Stimulated activated CD4-positive, alpha-beta T cell treated with anti-CD3 and anti-CD28 coated beads, TNF-alpha, amount 100 ng/mL, for 24 hours (primary cell): ENCODE measurements around the gene KLHL21.
"Not testable (repeated sequence)": the region's sequence is repeated elsewhere in the genome, so short reads cannot be mapped to it uniquely, and the experiment has no call there.

ENCODE experiments used
- DNase-seq, 3 experiments: peaks; one replicate each; pipeline ENCODE4 v3.0.0-alpha.2; 2020; ENCODE audit warnings: low read depth in 3 of 3

The KLHL21 gene

DNA sequence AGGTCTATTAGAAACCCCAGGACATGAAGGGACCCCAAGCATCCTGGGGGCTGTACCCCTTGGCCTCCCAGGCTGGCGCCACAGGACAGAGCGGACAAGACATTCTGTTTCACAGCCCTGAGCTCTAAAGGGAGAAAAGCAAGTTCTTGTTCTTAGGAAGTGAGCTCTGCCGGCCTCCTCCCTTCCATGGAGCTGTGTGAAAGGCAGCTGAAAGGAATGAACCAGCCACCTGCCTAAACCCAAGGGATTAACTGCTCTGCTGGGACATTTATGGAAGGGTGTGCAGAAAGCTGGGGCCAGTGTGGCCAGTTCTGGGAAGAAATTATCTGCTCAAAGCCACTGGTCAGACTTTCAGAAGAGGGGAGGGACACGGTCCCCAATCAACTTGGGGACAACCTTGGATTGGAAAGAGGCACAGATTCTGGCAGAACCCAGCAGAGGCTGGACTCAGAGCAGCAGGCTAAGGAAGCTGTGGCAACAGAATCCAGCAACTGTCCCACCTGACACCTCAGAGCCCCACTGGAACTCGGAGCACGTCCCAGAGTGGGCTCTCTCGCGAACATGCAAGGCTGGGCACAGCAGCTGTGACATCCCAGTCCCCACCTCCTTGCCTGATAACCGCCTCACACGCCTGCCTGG, 2.1 kb downstream of the KLHL21 start:
- DNase-seq: no peak

DNA sequence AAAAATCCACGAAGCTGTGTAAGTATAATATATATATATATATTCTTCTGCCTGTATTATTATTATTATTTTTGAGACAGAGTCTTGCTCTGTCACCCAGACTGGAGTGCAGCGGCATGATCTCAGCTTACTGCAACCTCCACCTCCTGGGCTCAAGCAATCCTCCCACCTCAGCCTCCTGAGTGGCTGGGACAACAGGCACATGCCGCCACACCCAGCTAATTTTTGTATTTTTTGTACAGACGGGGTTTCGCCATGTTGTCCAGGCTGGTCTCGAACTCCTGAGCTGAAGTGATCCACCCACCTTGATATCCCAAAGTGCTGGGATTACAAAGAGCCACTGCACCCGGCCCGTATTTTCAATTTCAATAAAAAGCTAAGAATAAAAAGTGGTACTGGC, 2.7 kb downstream of the KLHL21 start:
- not testable (repeated sequence) for DNase-seq

DNA sequence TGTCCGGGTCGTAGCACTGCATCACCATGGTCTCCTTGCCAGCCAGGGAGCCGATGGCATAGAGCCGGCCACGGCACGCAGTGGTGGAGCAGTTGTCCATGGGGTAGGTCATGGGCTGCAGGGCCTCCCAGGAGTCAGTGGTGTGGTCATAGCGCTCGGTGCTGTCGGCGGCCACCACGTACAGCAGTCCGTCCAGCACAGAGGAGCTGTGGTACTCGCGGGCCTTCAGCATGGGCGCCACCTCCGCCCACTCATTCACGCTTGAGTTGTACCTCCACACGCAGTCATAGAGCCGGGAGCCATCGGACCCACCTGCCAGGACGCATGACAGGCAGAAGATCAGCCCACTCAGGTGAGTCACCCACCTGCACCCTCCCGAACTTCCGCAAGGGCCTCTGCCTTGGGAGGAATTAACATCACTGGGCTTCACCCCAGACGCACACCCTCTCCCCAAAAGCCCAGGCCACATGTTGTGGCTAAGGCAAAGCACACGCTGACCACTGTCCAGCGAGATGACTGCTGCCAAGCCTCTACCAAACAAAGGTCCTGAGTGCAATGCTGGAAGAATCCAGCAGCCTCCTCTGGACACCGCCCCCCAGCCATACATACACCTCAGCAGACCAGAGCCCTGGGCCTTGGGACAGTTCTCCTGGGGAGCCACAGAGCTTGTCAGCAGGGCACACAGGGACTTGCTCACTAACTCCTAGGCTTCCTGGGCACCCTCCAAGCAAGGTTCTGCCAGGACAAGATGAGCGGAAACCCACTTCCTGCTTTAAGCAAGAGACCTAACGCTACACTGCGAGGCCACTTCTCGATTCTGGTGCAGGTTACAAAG, 3.3 kb downstream of the KLHL21 start:
- DNase-seq: peak in 2 of 3 experiments; percentile 42 to 56

DNA sequence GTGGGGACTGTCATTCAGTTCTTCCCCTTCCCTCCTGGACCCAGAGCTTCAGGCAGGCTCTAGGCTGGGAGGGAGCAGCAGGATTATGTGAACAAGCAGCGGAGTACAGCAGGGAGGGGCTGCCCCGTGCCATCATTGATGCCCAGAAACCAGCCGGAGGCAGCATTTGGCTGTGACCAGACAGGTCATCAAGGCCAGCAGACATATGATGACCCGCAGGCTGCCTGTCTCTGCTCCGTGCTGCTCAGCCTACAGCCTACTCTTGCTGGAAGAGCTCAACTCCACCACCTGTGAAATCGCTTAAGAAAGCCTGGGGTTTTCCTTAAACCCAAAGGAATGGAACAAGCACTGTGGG, 4.9 kb downstream of the KLHL21 start:
- DNase-seq: no peak

DNA sequence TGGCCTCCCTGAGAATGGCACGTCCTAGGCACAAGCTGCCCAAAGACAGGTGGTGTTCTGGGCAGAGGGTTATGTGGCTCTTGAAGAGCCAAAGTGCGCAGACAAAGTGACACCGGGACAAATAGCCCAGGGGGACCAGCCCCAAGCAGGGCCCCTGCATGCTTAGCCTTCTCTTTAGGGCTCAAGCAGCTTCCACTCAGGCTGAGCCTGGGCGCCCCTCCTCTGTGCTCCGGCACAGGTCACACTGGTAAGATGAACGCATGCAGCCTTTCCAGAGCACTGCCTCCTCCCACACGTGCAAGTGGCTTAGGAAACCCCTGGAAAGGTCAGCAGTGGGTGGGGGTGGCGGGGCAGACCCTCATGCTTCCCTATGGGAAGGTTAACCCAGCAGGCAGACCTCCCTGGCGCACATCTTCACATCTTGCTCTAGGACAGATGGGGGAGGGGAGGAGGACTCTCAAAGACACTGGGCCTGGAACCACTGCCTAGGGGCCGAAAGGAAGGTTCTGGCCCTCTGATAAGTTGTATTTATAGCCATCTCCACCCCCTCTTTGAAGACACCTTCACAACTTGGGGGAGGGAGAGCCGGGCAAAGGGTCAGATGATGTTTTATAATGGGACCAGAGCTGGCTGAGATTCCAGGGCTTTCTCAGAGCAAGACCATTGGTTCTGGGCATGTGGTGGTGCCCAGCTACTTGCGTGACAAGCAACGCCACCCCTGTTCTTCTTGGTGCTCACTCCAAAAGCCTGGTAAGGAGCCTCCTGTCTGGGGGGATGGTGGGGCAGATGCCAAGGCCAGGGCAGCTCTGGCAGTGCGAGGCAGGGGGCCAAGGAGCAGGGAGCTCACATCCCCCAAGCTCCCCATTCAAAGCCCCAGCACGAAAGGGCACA, 5.5 kb downstream of the KLHL21 start:
- no peak for DNase-seq

DNA sequence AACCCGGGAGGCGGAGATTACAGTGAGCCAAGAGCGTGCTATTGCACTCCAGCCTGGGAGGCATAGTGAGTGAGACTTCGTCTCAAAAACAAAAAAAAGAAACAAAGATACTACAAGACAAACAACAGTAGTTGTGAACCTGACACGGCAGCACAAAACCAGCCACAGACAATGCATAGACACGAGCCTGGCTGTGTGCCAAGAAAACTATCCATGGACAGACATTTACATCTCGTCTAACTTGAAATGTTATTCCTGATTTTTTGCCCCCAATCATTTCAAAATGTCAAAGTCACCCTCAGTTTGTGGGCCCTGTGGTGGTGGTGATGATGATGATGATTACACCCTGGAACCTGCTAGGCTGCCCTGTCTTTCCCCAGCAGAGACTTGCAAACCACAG, 6.3 kb downstream of the KLHL21 start:
- DNase-seq: no peak

DNA sequence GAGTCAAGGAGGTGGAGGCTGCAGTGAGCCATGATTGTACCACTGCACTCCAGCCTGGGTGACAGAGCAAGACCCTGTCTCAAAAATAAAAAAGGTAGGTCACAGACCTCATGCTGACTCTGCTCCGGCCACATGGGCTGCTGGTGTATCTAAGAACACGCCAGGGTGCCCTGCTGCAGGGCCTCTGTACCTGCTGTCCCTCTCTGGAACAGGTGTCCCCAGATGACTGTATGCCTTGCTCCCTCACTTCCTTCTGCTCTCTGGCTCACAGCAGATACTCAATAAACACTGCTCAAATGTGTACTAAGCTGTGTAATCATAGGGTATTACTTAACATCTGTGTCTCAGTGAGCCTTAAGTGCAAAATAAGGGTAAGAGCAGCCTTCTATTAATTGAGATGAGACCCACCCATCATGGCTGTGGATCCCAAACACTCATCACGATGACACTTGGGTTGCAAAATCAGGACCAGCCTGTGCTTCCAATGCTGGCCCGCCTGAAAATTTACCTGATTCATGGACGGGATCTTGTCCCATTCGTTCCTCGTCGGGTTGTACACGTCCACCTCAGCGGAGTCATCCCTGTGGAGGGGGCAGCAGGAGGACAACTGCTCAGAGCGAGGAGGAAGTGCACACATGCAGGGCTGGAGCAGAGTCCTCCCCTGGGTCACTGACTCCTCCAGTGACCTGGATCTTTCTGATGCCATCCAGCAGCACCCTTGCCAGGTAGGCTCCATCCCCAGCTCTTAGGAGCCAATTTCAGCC, 7.5 kb downstream of the KLHL21 start:
- DNase-seq: no peak

DNA sequence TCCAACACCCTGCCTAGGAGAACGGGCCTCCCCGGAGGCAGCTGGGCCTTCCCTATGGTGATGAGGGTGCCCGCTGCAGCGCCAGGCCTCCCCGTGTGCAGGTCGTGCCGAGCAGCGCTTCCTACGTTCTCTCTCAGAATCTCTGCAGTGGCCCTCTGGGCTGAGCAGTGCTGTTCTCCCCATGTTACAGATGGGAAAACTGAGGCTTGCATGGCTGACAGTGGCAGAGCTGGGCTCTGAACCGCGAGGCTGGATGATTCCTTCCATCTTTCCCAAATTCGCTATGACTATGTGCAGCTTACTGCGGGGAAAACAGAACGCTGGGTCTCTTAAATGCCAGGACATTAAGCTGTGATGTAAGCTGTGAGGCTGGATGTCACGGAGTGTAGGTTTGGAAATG, 8.9 kb downstream of the KLHL21 start:
- DNase-seq: no peak

DNA sequence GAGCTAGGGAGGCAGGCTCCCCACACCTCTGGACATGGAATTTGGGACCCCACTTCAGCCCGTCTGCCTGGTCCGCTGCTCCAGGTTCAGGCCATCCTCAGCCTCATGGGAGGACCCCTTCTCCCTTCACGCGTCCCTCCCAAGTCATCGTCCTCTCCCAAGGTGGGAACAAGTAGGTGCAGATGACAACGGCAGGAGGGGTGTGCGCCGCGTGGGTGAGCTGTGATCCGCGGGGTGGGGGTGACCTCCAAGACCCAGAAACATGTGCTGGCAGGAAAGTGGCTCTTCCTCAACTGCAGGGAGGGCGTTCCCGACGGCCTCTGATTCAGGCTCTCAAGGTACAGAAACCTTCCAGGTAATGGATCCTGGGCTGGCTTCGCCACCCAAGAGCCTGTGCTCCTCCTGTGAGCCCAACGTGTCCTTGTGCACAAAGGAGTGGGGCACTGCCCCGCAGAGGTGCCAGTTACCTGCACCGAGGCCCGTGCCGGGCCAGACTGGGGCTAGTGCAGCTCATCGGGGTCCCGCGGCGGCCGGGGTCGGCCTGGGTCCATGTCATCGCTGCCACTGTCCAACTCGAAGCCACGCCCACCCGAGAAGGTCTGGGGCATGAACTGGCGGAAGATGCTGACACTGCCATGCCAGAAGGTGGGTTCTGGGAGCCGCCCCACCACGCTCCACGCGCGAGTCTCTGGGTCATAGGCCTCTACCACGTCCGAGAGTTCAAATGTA, 9.6 kb downstream of the KLHL21 start:
- DNase-seq: no peak

DNA sequence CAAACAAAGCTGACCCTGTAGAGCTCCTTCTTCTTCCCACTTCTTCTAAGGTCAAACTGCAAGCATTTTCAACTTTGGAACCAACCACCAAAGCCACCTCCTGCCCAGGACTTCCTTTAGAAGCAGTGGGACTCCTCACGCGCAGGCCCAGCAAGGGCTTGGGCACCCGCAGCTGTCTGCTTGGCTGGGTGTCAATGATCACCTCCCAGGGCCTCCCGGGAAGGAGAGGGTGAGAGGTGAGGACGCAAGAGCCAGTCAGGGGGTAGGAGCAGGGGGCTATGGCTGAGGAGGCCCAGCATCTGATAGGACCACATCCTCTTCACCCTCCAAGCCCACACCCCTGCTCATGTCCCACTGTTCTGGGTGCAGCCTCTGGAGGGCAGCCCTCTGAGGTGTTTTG, 10.2 kb downstream of the KLHL21 start:
- no peak for DNase-seq

DNA sequence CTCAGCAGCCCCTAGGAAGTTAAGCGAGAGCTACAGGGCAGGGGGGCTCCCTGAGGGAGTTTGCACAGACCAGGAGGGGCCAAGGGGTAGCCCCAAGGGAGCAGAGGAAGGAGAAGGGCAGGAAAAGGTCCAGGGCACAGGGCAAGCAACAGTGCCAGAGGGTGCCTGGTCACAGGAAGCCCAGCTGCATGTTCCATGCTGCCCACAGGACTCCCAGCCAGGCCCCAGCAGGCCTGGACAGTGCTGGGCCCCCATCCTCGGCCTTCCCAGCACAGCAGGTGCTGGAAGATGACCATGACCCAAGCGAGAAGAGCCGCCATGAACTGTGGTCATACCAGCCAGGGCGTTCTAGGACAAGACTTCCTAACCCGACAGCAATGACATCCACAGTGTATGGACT, 11.0 kb downstream of the KLHL21 start:
- no peak for DNase-seq

DNA sequence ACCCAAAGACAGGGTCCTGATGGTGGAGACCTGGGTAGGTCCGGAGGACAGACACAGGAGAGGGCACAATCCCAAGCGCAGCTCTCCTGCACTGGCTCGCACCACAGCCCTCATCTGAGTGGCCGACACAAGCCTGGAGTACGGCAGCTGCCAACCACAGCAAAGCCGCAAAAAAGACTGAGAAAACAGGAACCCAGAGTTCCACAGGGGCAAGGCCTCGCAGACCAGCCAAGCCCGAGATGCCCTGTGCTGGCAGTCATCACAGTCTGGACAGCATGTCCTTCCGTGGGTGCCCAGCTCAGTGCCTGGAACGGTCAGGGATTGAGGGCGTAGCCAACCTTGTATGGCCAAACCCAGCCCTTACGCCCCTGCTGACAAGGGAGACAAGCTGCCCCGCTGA, 11.4 kb downstream of the KLHL21 start:
- no peak for DNase-seq

DNA sequence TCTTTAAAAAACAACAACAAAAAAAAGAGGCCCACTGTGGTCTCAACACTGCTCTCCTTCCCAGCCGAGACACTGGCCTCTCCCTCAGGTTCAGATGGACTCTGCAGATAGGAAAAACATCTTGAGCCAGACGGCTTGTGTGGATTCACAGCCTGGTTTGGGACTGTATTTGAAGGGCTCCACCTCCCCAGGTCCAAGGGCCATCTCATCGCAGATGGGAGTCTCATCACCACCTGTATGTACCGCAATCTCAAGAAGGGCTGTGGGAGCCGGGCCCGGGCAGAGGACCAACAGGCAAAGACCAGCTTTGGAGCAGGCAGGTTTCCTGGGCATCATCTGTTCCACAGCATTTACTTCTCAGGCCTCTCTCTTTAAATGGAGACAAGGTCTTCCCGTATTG, 12.6 kb downstream of the KLHL21 start:
- DNase-seq: no peak

DNA sequence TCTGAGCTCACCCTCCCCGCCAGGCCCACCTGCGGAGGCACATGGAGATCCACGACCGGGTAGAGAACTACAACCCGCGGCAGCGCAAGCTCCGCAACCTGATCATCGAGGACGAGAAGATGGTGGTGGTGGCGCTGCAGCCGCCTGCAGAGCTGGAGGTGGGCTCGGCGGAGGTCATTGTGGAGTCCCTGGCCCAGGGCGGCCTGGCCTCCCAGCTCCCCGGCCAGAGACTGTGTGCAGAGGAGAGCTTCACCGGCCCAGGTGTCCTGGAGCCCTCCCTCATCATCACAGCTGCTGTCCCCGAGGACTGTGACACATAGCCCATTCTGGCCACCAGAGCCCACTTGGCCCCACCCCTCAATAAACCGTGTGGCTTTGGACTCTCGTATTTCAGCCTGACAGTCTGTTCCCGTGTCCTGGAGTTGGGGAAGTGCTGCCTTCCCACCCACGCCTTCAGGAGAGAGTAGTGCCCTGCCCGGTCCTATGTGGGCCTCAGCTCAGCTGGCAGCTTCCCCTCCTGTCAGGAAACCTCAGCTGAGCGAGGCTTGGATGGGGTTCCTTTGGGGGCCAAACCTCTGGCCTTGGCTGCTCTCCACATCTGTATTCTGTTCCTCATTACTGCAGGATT, 13.7 kb downstream of the KLHL21 start:
- DNase-seq: no peak

DNA sequence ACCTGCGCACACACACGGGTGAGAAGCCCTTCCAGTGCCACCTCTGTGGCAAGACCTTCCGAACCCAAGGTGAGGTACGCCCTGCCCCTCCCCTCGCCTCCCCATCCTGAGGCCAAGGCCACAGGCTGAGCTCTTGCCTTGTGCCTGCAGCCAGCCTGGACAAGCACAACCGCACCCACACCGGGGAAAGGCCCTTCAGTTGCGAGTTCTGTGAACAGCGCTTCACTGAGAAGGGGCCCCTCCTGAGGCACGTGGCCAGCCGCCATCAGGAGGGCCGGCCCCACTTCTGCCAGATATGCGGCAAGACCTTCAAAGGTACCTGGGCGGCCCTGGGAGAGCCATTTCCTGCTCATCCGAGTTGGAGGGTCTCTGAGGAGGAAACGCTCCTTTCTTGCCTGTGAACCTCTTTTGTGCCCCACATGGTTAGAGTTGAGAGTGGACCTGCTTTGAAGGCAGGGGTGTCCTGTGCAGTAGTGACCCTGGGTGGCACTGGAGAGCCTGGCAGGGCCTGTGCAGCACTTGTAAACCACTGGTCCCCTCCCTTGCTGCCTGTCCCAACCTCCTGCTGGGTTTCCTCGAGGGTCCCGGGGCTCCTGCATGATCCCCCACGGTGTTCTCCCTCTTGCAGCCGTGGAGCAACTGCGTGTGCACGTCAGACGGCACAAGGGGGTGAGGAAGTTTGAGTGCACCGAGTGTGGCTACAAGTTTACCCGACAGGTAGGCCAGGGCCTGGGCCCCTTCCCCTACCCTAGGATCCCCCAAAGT, 14.4 kb downstream of the KLHL21 start:
- DNase-seq: no peak

DNA sequence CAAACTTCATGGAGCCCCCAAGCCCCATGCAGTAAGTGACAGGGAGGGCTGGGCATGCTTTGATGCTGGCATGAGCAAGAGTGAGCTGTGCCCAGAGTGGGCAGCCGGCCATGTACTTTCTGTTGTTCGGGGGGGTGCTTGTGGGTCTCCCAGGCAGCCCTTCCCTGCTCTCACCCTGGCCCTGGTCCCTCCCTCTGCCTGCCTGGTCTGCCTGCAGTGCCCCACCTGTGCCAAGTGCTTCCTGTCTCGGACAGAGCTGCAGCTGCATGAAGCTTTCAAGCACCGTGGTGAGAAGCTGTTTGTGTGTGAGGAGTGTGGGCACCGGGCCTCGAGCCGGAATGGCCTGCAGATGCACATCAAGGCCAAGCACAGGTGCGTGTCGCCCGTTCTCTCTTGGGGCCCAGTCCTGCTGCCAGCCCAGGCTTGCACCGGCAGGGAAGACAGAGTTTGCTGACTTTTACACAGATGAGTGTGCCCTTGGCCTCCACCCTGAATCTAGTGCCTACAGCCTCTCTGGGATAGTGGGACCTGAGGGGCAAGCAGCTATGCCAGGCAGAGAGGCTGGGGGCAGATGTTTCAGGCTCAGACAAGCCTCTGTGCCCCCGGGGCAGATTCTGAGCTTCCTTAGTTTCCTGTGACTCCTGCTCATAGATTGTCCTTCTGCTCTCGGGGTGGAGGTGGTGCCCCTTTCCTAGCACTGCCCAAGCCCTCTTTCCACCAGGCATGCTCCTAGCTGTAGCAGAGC, 15.2 kb downstream of the KLHL21 start:
- DNase-seq: no peak

DNA sequence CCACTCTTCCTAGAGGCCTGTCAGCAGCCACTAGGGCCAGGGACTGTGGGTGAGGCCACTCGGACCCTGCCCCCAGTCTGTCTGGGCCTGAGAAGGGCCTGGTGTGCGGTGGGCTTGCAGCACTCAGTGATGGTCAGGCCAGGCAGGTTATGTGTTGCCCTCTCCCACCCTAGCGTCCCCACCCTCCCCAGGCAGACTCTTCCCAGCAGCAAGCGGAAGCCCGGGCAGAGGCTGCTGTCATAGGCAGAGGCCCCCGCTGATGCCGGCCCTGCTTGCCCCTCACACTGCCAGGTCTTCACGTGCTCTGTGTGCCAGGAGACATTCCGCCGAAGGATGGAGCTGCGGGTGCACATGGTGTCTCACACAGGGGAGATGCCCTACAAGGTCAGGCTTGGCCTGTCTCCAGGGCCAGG, 16.3 kb downstream of the KLHL21 start:
- DNase-seq: no peak

DNA sequence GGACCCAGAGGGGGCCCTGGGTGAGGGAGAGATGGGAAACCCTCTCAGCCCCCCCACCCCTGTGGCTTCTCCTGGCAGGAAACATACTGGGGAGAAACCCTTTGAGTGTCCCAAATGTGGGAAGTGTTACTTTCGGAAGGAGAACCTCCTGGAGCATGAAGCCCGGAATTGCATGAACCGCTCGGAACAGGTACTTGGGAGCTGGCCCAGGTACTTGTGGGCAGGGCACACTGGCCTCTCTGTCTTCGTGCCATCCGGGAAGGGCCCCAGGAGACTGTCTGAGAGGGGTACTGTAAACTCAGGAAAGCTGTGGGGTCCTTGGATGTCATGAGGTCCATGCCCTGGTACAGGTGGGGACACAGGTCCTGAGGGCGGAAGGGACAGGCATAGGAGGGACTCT, 16.8 kb downstream of the KLHL21 start:
- no peak for DNase-seq

DNA sequence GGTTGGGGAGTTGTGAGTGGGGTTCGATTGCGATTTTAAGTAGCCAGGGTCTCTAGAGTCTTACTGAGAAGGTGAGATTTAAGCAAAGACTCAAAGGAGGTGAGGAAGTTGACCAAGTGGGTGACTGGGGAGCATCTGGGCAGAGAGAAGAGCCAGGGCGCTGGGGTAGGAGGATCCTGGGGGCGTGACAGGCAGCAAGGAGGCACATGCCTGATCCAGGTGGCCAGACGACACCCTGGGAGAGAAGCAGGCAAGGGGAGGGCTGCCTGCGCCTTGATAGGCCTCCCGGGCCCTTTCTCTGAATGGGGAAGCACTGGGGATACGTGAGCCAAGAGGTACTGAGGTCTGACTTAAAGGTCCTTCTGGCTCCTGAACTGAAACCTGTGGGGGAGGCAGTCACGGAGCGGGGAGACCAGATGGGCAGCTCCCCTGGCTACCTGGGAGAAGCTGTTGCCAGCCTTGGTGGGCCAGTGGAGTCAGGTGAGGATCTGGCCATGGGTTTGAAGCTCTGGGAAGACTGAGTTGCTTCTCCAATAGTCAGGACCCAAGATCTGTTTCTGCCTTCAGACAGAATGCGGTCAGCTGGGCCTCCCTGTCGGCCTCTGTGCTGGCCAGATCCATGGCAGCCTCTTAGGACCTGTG, 17.5 kb downstream of the KLHL21 start:
- DNase-seq: no peak
